ENCODE measurements around the gene RBFOX2.

DNA sequence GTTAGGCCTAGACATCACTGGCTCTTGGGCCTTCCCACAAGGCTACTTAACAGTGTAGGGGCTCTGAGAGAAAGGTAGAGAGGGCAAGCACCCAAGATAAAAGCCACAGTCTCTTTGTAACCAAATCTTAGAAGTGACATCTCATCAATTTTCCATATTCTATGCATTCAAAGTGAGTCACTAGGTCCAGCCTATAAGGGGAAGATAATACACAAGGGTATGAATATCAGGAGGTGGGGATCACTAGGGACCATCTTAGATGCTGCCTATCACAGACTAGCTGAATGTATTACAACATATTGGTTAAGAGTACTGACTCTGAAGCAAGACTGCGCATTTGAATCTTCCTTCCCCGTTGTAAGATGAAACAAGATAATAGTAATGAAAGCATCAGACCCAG, 144.1 kb downstream of the RBFOX2 start:
- no peak for TF ChIP-seq POLR2AphosphoS5 (IDR thresholded peaks at IDR 0.05; ENCODE audit: borderline replicate concordance, low read depth, low read length)
- TF ChIP-seq EZH2 (IDR thresholded peaks at IDR 0.05): no peak
- TF ChIP-seq FOXP2 (optimal IDR thresholded peaks at IDR 0.05; ENCODE audit: control extremely low read depth, extremely low read length, insufficient read depth): no peak

All from SK-N-MC (cell line).